ENCODE data around the gene METRNL.

DNA sequence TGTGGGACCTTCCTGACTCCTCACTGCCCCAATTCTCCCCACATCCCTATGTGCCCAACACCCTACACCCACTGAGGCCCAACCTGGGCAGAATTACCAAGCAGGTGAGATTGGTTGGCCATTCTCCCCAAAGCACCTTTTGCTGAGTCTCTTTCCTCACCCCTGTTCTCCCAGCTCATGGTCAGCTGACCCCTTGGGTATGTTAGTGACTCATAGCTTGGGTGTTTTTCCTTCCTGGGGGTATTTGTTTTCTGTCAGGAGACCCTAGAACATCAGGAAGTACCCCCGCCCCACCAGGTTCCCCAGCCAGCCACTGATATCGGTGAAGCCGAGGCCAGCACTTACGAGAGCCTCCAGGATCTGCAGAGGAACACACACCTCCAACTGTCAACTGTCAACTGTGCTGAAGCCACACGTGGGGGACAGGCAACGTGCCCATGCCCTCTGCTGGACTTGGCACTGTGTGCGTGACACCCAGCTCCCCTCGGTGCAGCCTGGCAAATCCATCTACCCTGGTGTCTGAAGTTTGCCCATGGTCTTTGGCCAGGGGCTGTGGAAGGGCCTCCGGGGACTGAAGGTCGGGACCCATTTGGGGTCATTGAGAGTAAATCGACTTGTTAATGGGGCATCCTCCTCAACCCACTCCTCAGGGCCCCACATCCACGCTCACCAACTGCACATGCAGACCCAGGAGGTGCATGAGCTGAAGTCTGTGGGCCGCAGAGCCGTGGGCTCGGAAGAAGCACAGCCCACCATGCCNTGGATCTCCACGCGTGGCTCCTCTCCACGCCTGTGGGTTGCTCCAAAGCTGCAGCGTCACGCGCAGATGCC is 53.1 kb downstream of the METRNL start:
- TF ChIP-seq, protein P1, sequence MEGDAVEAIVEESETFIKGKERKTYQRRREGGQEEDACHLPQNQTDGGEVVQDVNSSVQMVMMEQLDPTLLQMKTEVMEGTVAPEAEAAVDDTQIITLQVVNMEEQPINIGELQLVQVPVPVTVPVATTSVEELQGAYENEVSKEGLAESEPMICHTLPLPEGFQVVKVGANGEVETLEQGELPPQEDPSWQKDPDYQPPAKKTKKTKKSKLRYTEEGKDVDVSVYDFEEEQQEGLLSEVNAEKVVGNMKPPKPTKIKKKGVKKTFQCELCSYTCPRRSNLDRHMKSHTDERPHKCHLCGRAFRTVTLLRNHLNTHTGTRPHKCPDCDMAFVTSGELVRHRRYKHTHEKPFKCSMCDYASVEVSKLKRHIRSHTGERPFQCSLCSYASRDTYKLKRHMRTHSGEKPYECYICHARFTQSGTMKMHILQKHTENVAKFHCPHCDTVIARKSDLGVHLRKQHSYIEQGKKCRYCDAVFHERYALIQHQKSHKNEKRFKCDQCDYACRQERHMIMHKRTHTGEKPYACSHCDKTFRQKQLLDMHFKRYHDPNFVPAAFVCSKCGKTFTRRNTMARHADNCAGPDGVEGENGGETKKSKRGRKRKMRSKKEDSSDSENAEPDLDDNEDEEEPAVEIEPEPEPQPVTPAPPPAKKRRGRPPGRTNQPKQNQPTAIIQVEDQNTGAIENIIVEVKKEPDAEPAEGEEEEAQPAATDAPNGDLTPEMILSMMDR (IDR thresholded peaks at IDR 0.05; ENCODE audit: low read depth, low read length) = no peak
- TF ChIP-seq EZH2phosphoT487 (IDR thresholded peaks at IDR 0.05; ENCODE audit: low read depth) = no peak
